Measurements from ENCODE around the gene CLDND2.
"Not testable (repeated sequence)": the region's sequence is repeated elsewhere in the genome, so short reads cannot be mapped to it uniquely, and the experiment has no call there.

Gene CLDND2

GRCh38 chr19:51368366-51369282 is at the start of gene CLDND2:
TSS of gene CLDND2 (minus strand) at chr19:51369003. CDS start at chr19:51368577, 426 bp downstream.
- no peak for DNase-seq
- Histone ChIP-seq H3K36me3 (ENCODE audit: insufficient read depth, low read length) (no peaks in the 10 kb centered on the region; the same call in 1 of the 2 replicates), H3K4me2 (ENCODE audit: insufficient read depth, low read length) (peak within 1 kb of the TSS; percentile 88), H3K4me1 (ENCODE audit: insufficient read depth, low read length) (peaks cover 70% of the 10 kb centered on the region), H3K9me3 (ENCODE audit: insufficient read depth, low read length, severe bottlenecking) (no peaks in the 10 kb centered on the region), H3K9ac (ENCODE audit: low read depth, low read length) (peak within 1 kb of the TSS; percentile 83), H3K79me2 (ENCODE audit: insufficient read depth, low read length) (peaks cover 37% of the 10 kb centered on the region), H4K20me1 (ENCODE audit: insufficient read depth, low read length) (peaks cover 10% of the 10 kb centered on the region), H3K27ac (ENCODE audit: low read length) (peak within 1 kb of the TSS; percentile 81), H3K4me3 (ENCODE audit: low read depth in 1 of 2, low read length in 2 of 2) (peak within 1 kb of the TSS; percentile 42 to 88), H3K27me3 (ENCODE audit: insufficient read depth, low read length, poor library complexity) (no peaks in the 10 kb centered on the region), H2AFZ (ENCODE audit: low read depth, low read length) (peak within 1 kb of the TSS; percentile 78)
- no peak for TF ChIP-seq EZH2 (IDR thresholded peaks at IDR 0.05; ENCODE audit: borderline replicate concordance, low read depth, low read length, severe bottlenecking)
- no peak for TF ChIP-seq CTCF (IDR thresholded peaks at IDR 0.05; ENCODE audit: borderline replicate concordance, extremely low read depth, low read length, poor library complexity, severe bottlenecking)
- no peak for ATAC-seq (ENCODE audit: insufficient read depth, low read depth)

- Histone ChIP-seq H3K79me2 (ENCODE audit: insufficient read depth, low read length) (no peaks in the 10 kb centered on the region), H2AFZ (ENCODE audit: low read depth, low read length) (no peak overlapping the region), H3K4me2 (ENCODE audit: insufficient read depth, low read length) (no peak overlapping the region), H3K4me3 (ENCODE audit: low read depth in 1 of 2, low read length in 2 of 2) (no peak overlapping the region), H3K4me1 (ENCODE audit: insufficient read depth, low read length) (no peaks in the 10 kb centered on the region), H3K27ac (ENCODE audit: low read length) (no peak overlapping the region), H3K9me3 (ENCODE audit: insufficient read depth, low read length, severe bottlenecking) (no peaks in the 10 kb centered on the region), H3K9ac (ENCODE audit: low read depth, low read length) (no peak overlapping the region), H4K20me1 (ENCODE audit: insufficient read depth, low read length) (no peaks in the 10 kb centered on the region; the same call in 1 of the 2 replicates), H3K27me3 (ENCODE audit: insufficient read depth, low read length, poor library complexity) (no peaks in the 10 kb centered on the region), H3K36me3 (ENCODE audit: insufficient read depth, low read length) (no peaks in the 10 kb centered on the region)
- no peak for TF ChIP-seq CTCF (IDR thresholded peaks at IDR 0.05; ENCODE audit: borderline replicate concordance, extremely low read depth, low read length, poor library complexity, severe bottlenecking)
- TF ChIP-seq EZH2 (IDR thresholded peaks at IDR 0.05; ENCODE audit: borderline replicate concordance, low read depth, low read length, severe bottlenecking) = no peak
- DNase-seq (no peak), ATAC-seq (ENCODE audit: insufficient read depth, low read depth) (no peak)
These were observed 49.0 kb upstream of the CLDND2 start for GRCh38 chr19:51417810-51418157.

- TF ChIP-seq CTCF (IDR thresholded peaks at IDR 0.05; ENCODE audit: borderline replicate concordance, extremely low read depth, low read length, poor library complexity, severe bottlenecking) (no peak), EZH2 (IDR thresholded peaks at IDR 0.05; ENCODE audit: borderline replicate concordance, low read depth, low read length, severe bottlenecking) (no peak)
- H3K27ac ChIP-seq (ENCODE audit: low read length) = no peak within 1 kb of the TSS
- H3K36me3 ChIP-seq (ENCODE audit: insufficient read depth, low read length) = no peaks in the 10 kb centered on the region
- H3K4me3 ChIP-seq (ENCODE audit: low read depth in 1 of 2, low read length in 2 of 2) = no peak within 1 kb of the TSS
- no peak within 1 kb of the TSS for H3K4me2 ChIP-seq (ENCODE audit: insufficient read depth, low read length)
- no peak for ATAC-seq (ENCODE audit: insufficient read depth, low read depth)
- no peak within 1 kb of the TSS for H3K9ac ChIP-seq (ENCODE audit: low read depth, low read length)
- H3K9me3 ChIP-seq (ENCODE audit: insufficient read depth, low read length, severe bottlenecking) = no peaks in the 10 kb centered on the region
- H2AFZ ChIP-seq (ENCODE audit: low read depth, low read length) = no peak within 1 kb of the TSS
- no peak for DNase-seq
- H3K79me2 ChIP-seq (ENCODE audit: insufficient read depth, low read length) = no peaks in the 10 kb centered on the region
- no peaks in the 10 kb centered on the region; the same call in 1 of the 2 replicates for H4K20me1 ChIP-seq (ENCODE audit: insufficient read depth, low read length)
- H3K27me3 ChIP-seq (ENCODE audit: insufficient read depth, low read length, poor library complexity) = no peaks in the 10 kb centered on the region
- H3K4me1 ChIP-seq (ENCODE audit: insufficient read depth, low read length) = no peaks in the 10 kb centered on the region
These were observed 48.5 kb upstream of the CLDND2 start, which contains the start of gene SIGLEC10 for GRCh38 chr19:51417107-51417809. TSS of gene SIGLEC10 (minus strand) at chr19:51417642. CDS start at chr19:51417581, 61 bp downstream.

GRCh38 chr19:51416422-51416821 is 47.6 kb upstream of the CLDND2 start:
- not testable (repeated sequence) for H2AFZ ChIP-seq (ENCODE audit: low read depth, low read length); H3K4me3 ChIP-seq (ENCODE audit: low read depth in 1 of 2, low read length in 2 of 2); ATAC-seq (ENCODE audit: insufficient read depth, low read depth); H3K79me2 ChIP-seq (ENCODE audit: insufficient read depth, low read length); H3K4me2 ChIP-seq (ENCODE audit: insufficient read depth, low read length); H3K9ac ChIP-seq (ENCODE audit: low read depth, low read length); H3K9me3 ChIP-seq (ENCODE audit: insufficient read depth, low read length, severe bottlenecking); DNase-seq; H4K20me1 ChIP-seq (ENCODE audit: insufficient read depth, low read length); H3K27me3 ChIP-seq (ENCODE audit: insufficient read depth, low read length, poor library complexity); H3K4me1 ChIP-seq (ENCODE audit: insufficient read depth, low read length); H3K27ac ChIP-seq (ENCODE audit: low read length); H3K36me3 ChIP-seq (ENCODE audit: insufficient read depth, low read length)
